ENCODE results near the gene SPIN3. TPM values are rescaled to one million over a fixed set of nuclear protein-coding genes. Genes with fewer than 3 reads are reported as not detected.

The SPIN3 gene
- total RNA-seq, 1 donor from 2014 or later: 3.1 TPM

Other genes starting within 250 kb of the SPIN3 start
- 6.9 TPM for gene SPIN2B, start 126.0 kb upstream of the SPIN3 start, total RNA-seq
- 0.22 TPM for gene SPIN2A, start 141.9 kb upstream of the SPIN3 start, total RNA-seq